ENCODE results near the gene DDX28. TPM values are rescaled to one million over a fixed set of nuclear protein-coding genes. Genes with fewer than 3 reads are reported as not detected.
A peak's percentile ranks its signal among the peaks of the same experiment; 100 is the strongest.

Gene DDX28
- 27.4 and 30.4 TPM in 2 replicates for total RNA-seq (2014; rRNA removed; shearing (Covaris generic))

GRCh38 chr16:68022728-68023537 is at the start of gene DDX28, which contains the start of gene DUS2:
DDX28 (minus strand) TSS chr16:68023232; CDS start chr16:68023202, 30 bp downstream.
DUS2 (plus strand) TSS chr16:68023284; CDS start chr16:68038024, 14,740 bp downstream.
- peak; percentile 94 for DNase-seq (ENCODE audit: low spot score)

GRCh38 chr16:68072038-68072695 is 49.1 kb upstream of the DDX28 start:
- no peak for DNase-seq (ENCODE audit: low spot score)

GRCh38 chr16:68071518-68071901 is 48.5 kb upstream of the DDX28 start:
- DNase-seq (ENCODE audit: low spot score), result no peak

GRCh38 chr16:68070806-68071517 is 47.9 kb upstream of the DDX28 start:
- no peak for DNase-seq (ENCODE audit: low spot score)

- no peak for DNase-seq (ENCODE audit: low spot score)
Observed at GRCh38 chr16:68070249-68070730, 47.3 kb upstream of the DDX28 start.

- DNase-seq (ENCODE audit: low spot score), result no peak
Observed at GRCh38 chr16:68069511-68070248, 46.6 kb upstream of the DDX28 start.

GRCh38 chr16:68068926-68069325 is 45.9 kb upstream of the DDX28 start:
- no peak for DNase-seq (ENCODE audit: low spot score)

GRCh38 chr16:68066763-68067162 is 43.7 kb upstream of the DDX28 start:
- no peak for DNase-seq (ENCODE audit: low spot score)

GRCh38 chr16:68065716-68066305 is 42.8 kb upstream of the DDX28 start:
- no peak for DNase-seq (ENCODE audit: low spot score)

- DNase-seq (ENCODE audit: low spot score), result peak; percentile 80
Observed at GRCh38 chr16:68064791-68065365, 41.8 kb upstream of the DDX28 start.

GRCh38 chr16:68062910-68063393 is 39.9 kb upstream of the DDX28 start:
- no peak for DNase-seq (ENCODE audit: low spot score)

- DNase-seq (ENCODE audit: low spot score), result no peak
Observed at GRCh38 chr16:68061396-68061795, 38.4 kb upstream of the DDX28 start.

- DNase-seq (ENCODE audit: low spot score), result no peak
Observed at GRCh38 chr16:68059804-68060203, 36.8 kb upstream of the DDX28 start.

- DNase-seq (ENCODE audit: low spot score), result no peak
Observed at GRCh38 chr16:68055395-68055794, 32.4 kb upstream of the DDX28 start.

- DNase-seq (ENCODE audit: low spot score), result no peak
Observed at GRCh38 chr16:68049449-68049848, 26.4 kb upstream of the DDX28 start.

- DNase-seq (ENCODE audit: low spot score), result no peak
Observed at GRCh38 chr16:68047987-68048386, 25.0 kb upstream of the DDX28 start.

- DNase-seq (ENCODE audit: low spot score), result no peak
Observed at GRCh38 chr16:68046106-68046505, 23.1 kb upstream of the DDX28 start.

- no peak for DNase-seq (ENCODE audit: low spot score)
Observed at GRCh38 chr16:68041783-68042182, 18.8 kb upstream of the DDX28 start.

GRCh38 chr16:68040506-68041288 is 17.7 kb upstream of the DDX28 start:
- DNase-seq (ENCODE audit: low spot score), result peak; percentile 88
